ENCODE results near the gene DDIT4. TPM values are rescaled to one million over a fixed set of nuclear protein-coding genes. Genes with fewer than 3 reads are reported as not detected.
"Not testable (repeated sequence)": the region's sequence is repeated elsewhere in the genome, so short reads cannot be mapped to it uniquely, and the experiment has no call there.

The DDIT4 gene
- total RNA-seq, 2 experiments from 2014 or later, result 750 to 1,039 TPM

- ChIA-PET POLR2A (interaction anchor here (1.1 to 6.1 kb wide), 10 partner anchors 14 to 57 kb away, joined by 4 to 137 read pairs (median 14); no protein-coding TSS in a partner anchor), CTCF (interaction anchor here (0.8 to 2.8 kb wide), 11 partner anchors 15 to 61 kb away, joined by 3 to 18 read pairs (median 6); no protein-coding TSS in a partner anchor)
- peak; percentile 62 for DNase-seq
Measured at GRCh38 chr10:72276421-72277339, 3.0 kb downstream of the DDIT4 start.

GRCh38 chr10:72277340-72277995, 3.7 kb downstream of the DDIT4 start:
- Mint-ChIP-seq H3K4me3 (peak overlapping the region; percentile 95), H3K36me3 (ENCODE audit: low read depth) (peaks cover 39% of the 10 kb centered on the region)
- CTCF ChIA-PET, result interaction anchor here (0.7 to 6.8 kb wide), 11 partner anchors 10 to 592 kb away, joined by 3 to 27 read pairs (median 4); no protein-coding TSS in a partner anchor

More at GRCh38 chr10:72276421-72277339, 3.0 kb downstream of the DDIT4 start:
- Mint-ChIP-seq H3K4me1 (peaks cover 33% of the 10 kb centered on the region), H3K27ac (peak overlapping the region; percentile 99), H3K27me3 (no peaks in the 10 kb centered on the region), H3K4me3 (peak overlapping the region; percentile 95), H3K9me3 (ENCODE audit: low read depth) (no peaks in the 10 kb centered on the region), H3K36me3 (ENCODE audit: low read depth) (peaks cover 39% of the 10 kb centered on the region)
- intact Hi-C loops (cut with DNase I, micrococcal nuclease), result no loop called here
- peak; percentile 2 for ATAC-seq

GRCh38 chr10:72277996-72278667, 4.4 kb downstream of the DDIT4 start:
- H3K4me1 Mint-ChIP-seq, result peaks cover 29% of the 10 kb centered on the region
- DNase-seq (no peak), ATAC-seq (no peak)
- H3K9me3 Mint-ChIP-seq (ENCODE audit: low read depth), result no peaks in the 10 kb centered on the region
- H3K36me3 Mint-ChIP-seq (ENCODE audit: low read depth), result peaks cover 37% of the 10 kb centered on the region
- peak overlapping the region; percentile 95 for H3K4me3 Mint-ChIP-seq
- peak overlapping the region; percentile 74 for H3K27ac Mint-ChIP-seq
- no peaks in the 10 kb centered on the region for H3K27me3 Mint-ChIP-seq
- intact Hi-C loops (cut with DNase I, micrococcal nuclease), result no loop called here
- ChIA-PET CTCF (interaction anchor here (0.7 to 6.8 kb wide), 13 partner anchors 9 to 592 kb away, joined by 3 to 27 read pairs (median 4); no protein-coding TSS in a partner anchor), POLR2A (interaction anchor here (0.5 to 6.1 kb wide), 6 partner anchors 13 to 334 kb away, joined by 3 to 48 read pairs (median 14); no protein-coding TSS in a partner anchor)

More at GRCh38 chr10:72277340-72277995, 3.7 kb downstream of the DDIT4 start:
- Mint-ChIP-seq H3K27ac (peak overlapping the region; percentile 61), H3K4me1 (peaks cover 28% of the 10 kb centered on the region), H3K9me3 (ENCODE audit: low read depth) (no peaks in the 10 kb centered on the region), H3K27me3 (no peaks in the 10 kb centered on the region)
- ATAC-seq (no peak), DNase-seq (no peak)
- intact Hi-C loops (cut with DNase I, micrococcal nuclease), result no loop called here
- POLR2A ChIA-PET, result interaction anchor here (1.0 to 6.1 kb wide), 5 partner anchors 13 to 56 kb away, joined by 4 to 48 read pairs (median 15); no protein-coding TSS in a partner anchor

- H3K27me3 Mint-ChIP-seq, result no peaks in the 10 kb centered on the region
- intact Hi-C loops (cut with DNase I, micrococcal nuclease), result no loop called here
- ATAC-seq, result no peak
- peaks cover 33% of the 10 kb centered on the region for H3K36me3 Mint-ChIP-seq (ENCODE audit: low read depth)
- no peaks in the 10 kb centered on the region for H3K9me3 Mint-ChIP-seq (ENCODE audit: low read depth)
- CTCF ChIA-PET, result interaction anchor here (0.7 to 6.8 kb wide), 7 partner anchors 8 to 61 kb away, joined by 3 to 27 read pairs (median 4); no protein-coding TSS in a partner anchor
- H3K4me3 Mint-ChIP-seq, result no peak overlapping the region
- POLR2A ChIA-PET, result interaction anchor here (0.5 to 6.1 kb wide), 5 partner anchors 12 to 333 kb away, joined by 3 to 48 read pairs (median 15); no protein-coding TSS in a partner anchor
- peaks cover 30% of the 10 kb centered on the region for H3K4me1 Mint-ChIP-seq
- DNase-seq, result no peak
- H3K27ac Mint-ChIP-seq, result peak overlapping the region; percentile 74
Measured at GRCh38 chr10:72278668-72279393, 5.1 kb downstream of the DDIT4 start.

GRCh38 chr10:72279587-72279986, 5.9 kb downstream of the DDIT4 start:
- H3K4me3 Mint-ChIP-seq; H3K9me3 Mint-ChIP-seq (ENCODE audit: low read depth); H3K27me3 Mint-ChIP-seq; DNase-seq; intact Hi-C loops (cut with DNase I, micrococcal nuclease); ATAC-seq; H3K27ac Mint-ChIP-seq: not testable (repeated sequence)
- CTCF ChIA-PET, result interaction anchor here (1.2 to 6.8 kb wide), 4 partner anchors 12 to 61 kb away, joined by 3 to 27 read pairs (median 5); no protein-coding TSS in a partner anchor
- H3K36me3 Mint-ChIP-seq (ENCODE audit: low read depth), result peaks cover 25% of the 10 kb centered on the region
- POLR2A ChIA-PET, result interaction anchor here (2.8 kb wide), 1 partner anchor 18 kb away, joined by 15 read pairs; no protein-coding TSS in a partner anchor
- peaks cover 32% of the 10 kb centered on the region for H3K4me1 Mint-ChIP-seq

GRCh38 chr10:72283131-72283530, 9.4 kb downstream of the DDIT4 start:
- H3K4me1 Mint-ChIP-seq, result peaks cover 39% of the 10 kb centered on the region
- ChIA-PET POLR2A (interaction anchor here (0.6 to 1.4 kb wide), 6 partner anchors 8 to 203 kb away, joined by 3 to 8 read pairs (median 4); no protein-coding TSS in a partner anchor), CTCF (interaction anchor here (0.6 to 6.8 kb wide), 7 partner anchors 8 to 70 kb away, joined by 3 to 27 read pairs (median 4); no protein-coding TSS in a partner anchor)
- H3K4me3 Mint-ChIP-seq, result no peak overlapping the region
- no peak for ATAC-seq
- no peaks in the 10 kb centered on the region for H3K27me3 Mint-ChIP-seq
- intact Hi-C loops (cut with DNase I, micrococcal nuclease), result no loop called here
- peaks cover 2% of the 10 kb centered on the region for H3K9me3 Mint-ChIP-seq (ENCODE audit: low read depth)
- DNase-seq, result no peak
- H3K27ac Mint-ChIP-seq, result peak overlapping the region; percentile 1
- H3K36me3 Mint-ChIP-seq (ENCODE audit: low read depth), result no peaks in the 10 kb centered on the region

- CTCF ChIA-PET, result interaction anchor here (1.2 to 1.4 kb wide), 2 partner anchors 11 to 50 kb away, joined by 3 to 8 read pairs; no protein-coding TSS in a partner anchor
- Mint-ChIP-seq H3K4me3 (no peak overlapping the region), H3K9me3 (ENCODE audit: low read depth) (peaks cover 2% of the 10 kb centered on the region), H3K27ac (peak overlapping the region; percentile 39), H3K36me3 (ENCODE audit: low read depth) (no peaks in the 10 kb centered on the region), H3K4me1 (peaks cover 38% of the 10 kb centered on the region), H3K27me3 (no peaks in the 10 kb centered on the region)
- intact Hi-C loops (cut with DNase I, micrococcal nuclease), result no loop called here
- no peak for DNase-seq
- no peak for ATAC-seq
- POLR2A ChIA-PET, result interaction anchor here (1.2 kb wide), 1 partner anchor 11 kb away, joined by 4 read pairs; no protein-coding TSS in a partner anchor
Measured at GRCh38 chr10:72285972-72286521, 12.3 kb downstream of the DDIT4 start.

GRCh38 chr10:72291019-72291532, 17.4 kb downstream of the DDIT4 start:
- DNase-seq, result peak; percentile 62
- peak; percentile 7 for ATAC-seq
- Mint-ChIP-seq H3K9me3 (ENCODE audit: low read depth) (no peaks in the 10 kb centered on the region), H3K27me3 (no peaks in the 10 kb centered on the region), H3K36me3 (ENCODE audit: low read depth) (peaks cover 5% of the 10 kb centered on the region), H3K4me1 (peaks cover 70% of the 10 kb centered on the region), H3K27ac (peak overlapping the region; percentile 85), H3K4me3 (no peak overlapping the region)
- intact Hi-C loops (cut with DNase I, micrococcal nuclease), result loop anchor here in 1 of 2 experiments (10.0 kb wide), 1 partner anchor 516 kb away; the partner anchor contains the start of gene VSIR
- CTCF ChIA-PET, result interaction anchor here (0.8 to 3.6 kb wide), 14 partner anchors 10 to 72 kb away, joined by 3 to 27 read pairs (median 4); no protein-coding TSS in a partner anchor
- POLR2A ChIA-PET, result interaction anchor here (0.6 to 8.6 kb wide), 8 partner anchors 11 to 196 kb away, joined by 3 to 137 read pairs (median 12); partner anchors contain the start of gene DDIT4

GRCh38 chr10:72292223-72292691, 18.5 kb downstream of the DDIT4 start:
- Mint-ChIP-seq H3K36me3 (ENCODE audit: low read depth) (peaks cover 10% of the 10 kb centered on the region), H3K4me1 (peaks cover 63% of the 10 kb centered on the region), H3K4me3 (peak overlapping the region; percentile 56), H3K27ac (peak overlapping the region; percentile 99), H3K9me3 (ENCODE audit: low read depth) (no peaks in the 10 kb centered on the region), H3K27me3 (no peaks in the 10 kb centered on the region)
- ChIA-PET CTCF (interaction anchor here (0.5 to 3.6 kb wide), 12 partner anchors 12 to 203 kb away, joined by 3 to 27 read pairs (median 8); no protein-coding TSS in a partner anchor), POLR2A (interaction anchor here (0.7 to 8.6 kb wide), 19 partner anchors 10 to 272 kb away, joined by 3 to 137 read pairs (median 8); partner anchors contain the start of gene DDIT4)
- DNase-seq (peak; percentile 84), ATAC-seq (peak; percentile 57)
- intact Hi-C loops (cut with DNase I, micrococcal nuclease), result loop anchor here in 1 of 2 experiments (1.0 to 10.0 kb wide), 4 partner anchors 28 to 517 kb away; partner anchors contain the start of gene VSIR

Measured in activated CD4-positive, alpha-beta T cell treated with anti-CD3 and anti-CD28 coated beads for 36 hours (primary cell).